GM12878 (cell line): ENCODE data around the gene TNNT1. TPM values are rescaled to one million over a fixed set of nuclear protein-coding genes. Genes with fewer than 3 reads are reported as not detected.

Experiments used
- ATAC-seq: fragments of 200-7000 bp; cut with Tn5 transposase; 3 replicates; pipeline ENCODE4 v1.9.1; 2020; ENCODE audit warnings: mild to moderate bottlenecking, moderate library complexity
- BruUV-seq: library from RNA; stranded (reverse); fragments of 400-500 nt; replicated peaks from 2 replicates; lab custom pipeline; 2021; lab: Mats Ljungman, UMichigan
- CTCF ChIA-PET: fragments of 300-600 bp; sonication (Branson Sonifier 250); formaldehyde crosslinking; extraction: SDS; loops from one replicate; lab custom pipeline; 2021; ENCODE audit warnings: inconsistent platforms; lab: Yijun Ruan, JAX
- POLR2A ChIA-PET: fragments of 350-600 bp; formaldehyde crosslinking; extraction: SDS; loops from one replicate; lab custom pipeline; 2021; ENCODE audit warnings: inconsistent platforms; lab: Charles Lee
- RAD21 ChIA-PET: fragments of 300-600 bp; sonication (Branson Sonifier 250); formaldehyde crosslinking; loops from one replicate; lab custom pipeline; 2023; ENCODE audit warnings: antibody characterized with exemption; ENCODE audit not compliant: unreplicated experiment; lab: Charles Lee
- SMC1A ChIA-PET: fragments of 300-600 bp; sonication (Branson Sonifier 250); formaldehyde crosslinking; loops from one replicate; lab custom pipeline; 2023; ENCODE audit not compliant: unreplicated experiment, uncharacterized antibody; lab: Charles Lee
- DNase-seq: peaks from one replicate; pipeline ENCODE4 v3.0.0-alpha.2; 2011; ENCODE audit warnings: low read depth, low spot score
- FAIRE-seq: peaks from 3 replicates; lab custom pipeline; 2011; peaks lifted over from hg19 to GRCh38; lab: Jason Lieb, UNC
- H2AFZ ChIP-seq: 2 replicates; pipeline ENCODE4 v1.6.0; 2011; ENCODE audit warnings: low read depth, low read length, control low read depth; ENCODE audit not compliant: control insufficient read depth
- H3K27ac ChIP-seq: 2 replicates; pipeline ENCODE4 v1.5.1; 2011; ENCODE audit warnings: control low read depth; ENCODE audit not compliant: control insufficient read depth, insufficient read depth
- H3K27me3 ChIP-seq, 2 experiments: replicated peaks in 1 of 2; 2 replicates each; pipeline versions ENCODE4 v1.6.0 to v1.6.1; 2011; ENCODE audit warnings: low read length in 1 of 2; ENCODE audit not compliant: control insufficient read depth in 2 of 2, insufficient read depth in 2 of 2
- H3K36me3 ChIP-seq, 2 experiments: 2 replicates each; pipeline ENCODE4 v1.5.1; 2011; ENCODE audit warnings: low read length in 1 of 2; ENCODE audit not compliant: control insufficient read depth in 2 of 2, insufficient read depth in 2 of 2
- H3K4me1 ChIP-seq: 2 replicates; pipeline ENCODE4 v1.6.1; 2011; ENCODE audit warnings: mild to moderate bottlenecking, low read length, moderate library complexity, mixed read lengths; ENCODE audit not compliant: control insufficient read depth, insufficient read depth
- H3K4me2 ChIP-seq: 2 replicates; pipeline ENCODE4 v1.6.0; 2011; ENCODE audit warnings: control low read depth; ENCODE audit not compliant: control insufficient read depth, insufficient read depth
- H3K4me3 ChIP-seq: fragments of 200-600 bp; sonication (generic); 2 replicates; pipeline ENCODE4 v1.5.1; 2016
- H3K79me2 ChIP-seq: 2 replicates; pipeline ENCODE4 v1.6.0; 2011; ENCODE audit warnings: low read length; ENCODE audit not compliant: control insufficient read depth, insufficient read depth
- H3K9ac ChIP-seq: 2 replicates; pipeline ENCODE4 v1.8.0; 2011; ENCODE audit warnings: low read length, control low read depth, mixed read lengths; ENCODE audit not compliant: control insufficient read depth, insufficient read depth
- H3K9me3 ChIP-seq: replicated peaks from 3 replicates; pipeline ENCODE4 v1.5.1; 2011; ENCODE audit warnings: mild to moderate bottlenecking, low read length; ENCODE audit not compliant: control insufficient read depth, insufficient read depth
- H4K20me1 ChIP-seq: 2 replicates; pipeline ENCODE4 v1.6.0; 2011; ENCODE audit not compliant: control insufficient read depth, insufficient read depth
- GATAD2B ChIP-seq: fragments of 450-650 bp; conservative IDR thresholded peaks from 2 replicates; pipeline ENCODE4 v1.6.1; 2017; ENCODE audit warnings: low read depth, mild to moderate bottlenecking, moderate library complexity
- HDAC6 ChIP-seq: fragments of 200-600 bp; sonication (generic); IDR thresholded peaks from one replicate; pipeline ENCODE4 v1.8.0; 2017; ENCODE audit warnings: antibody characterized with exemption; ENCODE audit not compliant: unreplicated experiment
- IKZF2 ChIP-seq, 2 experiments: fragments of 450-650 bp; IDR thresholded peaks; 2 replicates each; pipeline ENCODE4 v1.6.1; 2017; ENCODE audit warnings: mild to moderate bottlenecking in 2 of 2, moderate library complexity in 2 of 2
- IRF3 ChIP-seq: fragments of 450-650 bp; IDR thresholded peaks from 2 replicates; pipeline ENCODE4 v1.6.1; 2014; ENCODE audit warnings: mild to moderate bottlenecking
- NFIC ChIP-seq: IDR thresholded peaks from 2 replicates; pipeline ENCODE4 v1.6.1; 2012; ENCODE audit warnings: low read depth, mild to moderate bottlenecking, inconsistent platforms, low read length, moderate library complexity
- NR2C1 ChIP-seq: fragments of 450-650 bp; IDR thresholded peaks from 2 replicates; pipeline ENCODE4 v1.6.1; 2017; ENCODE audit warnings: antibody characterized with exemption, mild to moderate bottlenecking, moderate library complexity
- PML ChIP-seq: IDR thresholded peaks from 2 replicates; pipeline ENCODE4 v1.6.1; 2012; ENCODE audit warnings: low read length, inconsistent platforms
- RB1 ChIP-seq: fragments of 450-650 bp; formaldehyde crosslinking; IDR thresholded peaks from 2 replicates; pipeline ENCODE4 v1.6.1; 2017; ENCODE audit warnings: mild to moderate bottlenecking, borderline replicate concordance
- WGBS: methylation state at CpG from one replicate; pipeline ENCODE4 v1.1.6; 2016; ENCODE audit warnings: low lambda C conversion rate; ENCODE audit not compliant: insufficient replicate concordance, insufficient coverage; ENCODE audit errors: missing lambda C conversion rate; 5-methylcytosine and 5-hydroxymethylcytosine counted together
- in situ Hi-C: fragments of 300-500 bp; cut with MboI; formaldehyde crosslinking; loops from 9 replicates; pipeline ENCODE4 v1.14.3; 2018; ENCODE audit warnings: mixed read lengths
- intact Hi-C: fragments of 100-400 bp; cut with micrococcal nuclease; formaldehyde crosslinking; loops from one replicate; pipeline ENCODE4 v1.14.2; 2022; ENCODE audit not compliant: unreplicated experiment
- polyA plus RNA-seq, 11 experiments: library from polyadenylated mRNA; depleted of rRNA in 4 of 11; unstranded in 6 of 11; stranded (reverse) in 5 of 11; fragments of >200 nt; fragmentation: Nextera tagmentation in 4 of 11; fragmentation: Illumina TruSeq in 1 of 11; extraction: Ambion mirVana in 4 of 11; extraction: Trizol in 1 of 11; gene quantifications; 1 replicate in 1 of 11; 2 replicates in 10 of 11; pipeline versions ENCODE4 v1.2.1 to v1.2.3, GENCODE V29; 2011 to 2016; ENCODE audit warnings: inconsistent platforms in 2 of 11, missing spikeins in 2 of 11, low read depth in 1 of 11
- total RNA-seq, 4 experiments: library from RNA; depleted of rRNA in 3 of 4; stranded (reverse); fragments of >200 nt in 3 of 4; fragmentation: Illumina TruSeq in 1 of 4; extraction: Trizol in 1 of 4; gene quantifications; 2 replicates each; pipeline versions ENCODE4 v1.2.1 to v1.2.3, GENCODE V29; 2013 to 2021
- TF ChIP-seq, protein P1 (sequence below): fragments of 450-650 bp; formaldehyde crosslinking; IDR thresholded peaks from 2 replicates; pipeline ENCODE4 v1.4.0; 2022; ENCODE audit warnings: mild to moderate bottlenecking, moderate library complexity
- TF ChIP-seq, protein P2 (sequence below): IDR thresholded peaks from 2 replicates; pipeline ENCODE4 v1.6.1; 2012; ENCODE audit warnings: low read depth, low read length, improper control_type of control experiment

TNNT1 gene
- total and polyA plus RNA-seq, 10 of the 15 experiments (the other 5 are each of a cell fraction or from before 2014, with no cell fraction given): 0.26 to 0.62 (median 0.37) TPM; not detected in 7

DNA sequence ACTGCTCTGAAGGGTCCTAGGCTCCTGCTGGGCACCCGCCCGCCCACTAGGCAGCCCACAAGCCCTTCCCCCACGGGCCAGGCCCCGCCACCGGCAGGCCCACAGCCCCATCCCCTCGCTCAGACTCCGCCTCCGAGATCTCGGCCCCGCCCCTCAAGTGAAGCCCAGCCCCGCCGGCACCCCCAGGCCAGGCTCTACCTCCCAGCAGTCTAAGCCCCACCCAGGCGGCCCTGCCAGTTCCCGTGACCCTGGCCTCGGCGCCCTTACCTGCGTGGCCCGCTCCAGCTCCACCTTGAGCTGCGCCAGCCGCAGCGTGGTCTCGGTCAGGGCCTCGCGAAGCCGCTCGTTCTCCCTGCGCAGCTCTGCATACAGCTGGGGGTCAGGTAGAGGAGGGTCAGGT is 57.1 kb downstream of the TNNT1 start:
- no peaks in the 10 kb centered on the region for H3K9me3 ChIP-seq
- H4K20me1 ChIP-seq: no peaks in the 10 kb centered on the region
- DNase-seq (no peak), FAIRE-seq (no peak), ATAC-seq (no peak)
- ChIA-PET SMC1A (no interaction called here), POLR2A (no interaction called here), CTCF (no interaction called here), RAD21 (no interaction called here)
- H3K36me3 ChIP-seq: peaks cover 0 to 2% of the 10 kb centered on the region in 2 experiments; a peak in 2 of 4 replicates
- H2AFZ ChIP-seq: no peak overlapping the region
- in situ Hi-C loops (no loop called here), intact Hi-C loops (no loop called here)
- H3K9ac ChIP-seq: no peak overlapping the region
- 95% methylated on average over 12 of the region's 27 CpGs for WGBS
- TF ChIP-seq, protein P1, sequence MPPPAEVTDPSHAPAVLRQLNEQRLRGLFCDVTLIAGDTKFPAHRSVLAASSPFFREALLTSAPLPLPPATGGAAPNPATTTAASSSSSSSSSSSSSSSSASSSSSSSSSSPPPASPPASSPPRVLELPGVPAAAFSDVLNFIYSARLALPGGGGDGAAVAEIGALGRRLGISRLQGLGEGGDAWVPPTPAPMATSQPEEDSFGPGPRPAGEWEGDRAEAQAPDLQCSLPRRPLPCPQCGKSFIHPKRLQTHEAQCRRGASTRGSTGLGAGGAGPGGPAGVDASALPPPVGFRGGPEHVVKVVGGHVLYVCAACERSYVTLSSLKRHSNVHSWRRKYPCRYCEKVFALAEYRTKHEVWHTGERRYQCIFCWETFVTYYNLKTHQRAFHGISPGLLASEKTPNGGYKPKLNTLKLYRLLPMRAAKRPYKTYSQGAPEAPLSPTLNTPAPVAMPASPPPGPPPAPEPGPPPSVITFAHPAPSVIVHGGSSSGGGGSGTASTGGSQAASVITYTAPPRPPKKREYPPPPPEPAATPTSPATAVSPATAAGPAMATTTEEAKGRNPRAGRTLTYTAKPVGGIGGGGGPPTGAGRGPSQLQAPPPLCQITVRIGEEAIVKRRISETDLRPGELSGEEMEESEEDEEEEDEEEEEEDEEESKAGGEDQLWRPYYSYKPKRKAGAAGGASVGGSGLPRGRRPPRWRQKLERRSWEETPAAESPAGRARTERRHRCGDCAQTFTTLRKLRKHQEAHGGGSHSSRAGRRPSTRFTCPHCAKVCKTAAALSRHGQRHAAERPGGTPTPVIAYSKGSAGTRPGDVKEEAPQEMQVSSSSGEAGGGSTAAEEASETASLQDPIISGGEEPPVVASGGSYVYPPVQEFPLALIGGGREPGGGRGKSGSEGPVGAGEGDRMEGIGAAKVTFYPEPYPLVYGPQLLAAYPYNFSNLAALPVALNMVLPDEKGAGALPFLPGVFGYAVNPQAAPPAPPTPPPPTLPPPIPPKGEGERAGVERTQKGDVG (CRISPR knock-in tag): no peak
- no peak for TF ChIP-seq IKZF2 (IDR thresholded peaks at IDR 0.05)
- TF ChIP-seq IRF3: no peak
- TF ChIP-seq NR2C1: no peak
- TF ChIP-seq PML: no peak
- no peak for TF ChIP-seq HDAC6
- no peak for TF ChIP-seq RB1
- TF ChIP-seq, protein P2, sequence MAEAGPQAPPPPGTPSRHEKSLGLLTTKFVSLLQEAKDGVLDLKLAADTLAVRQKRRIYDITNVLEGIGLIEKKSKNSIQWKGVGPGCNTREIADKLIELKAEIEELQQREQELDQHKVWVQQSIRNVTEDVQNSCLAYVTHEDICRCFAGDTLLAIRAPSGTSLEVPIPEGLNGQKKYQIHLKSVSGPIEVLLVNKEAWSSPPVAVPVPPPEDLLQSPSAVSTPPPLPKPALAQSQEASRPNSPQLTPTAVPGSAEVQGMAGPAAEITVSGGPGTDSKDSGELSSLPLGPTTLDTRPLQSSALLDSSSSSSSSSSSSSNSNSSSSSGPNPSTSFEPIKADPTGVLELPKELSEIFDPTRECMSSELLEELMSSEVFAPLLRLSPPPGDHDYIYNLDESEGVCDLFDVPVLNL: no peak
- TF ChIP-seq NFIC: no peak
- no peak for TF ChIP-seq GATAD2B
- H3K4me3 ChIP-seq: no peak overlapping the region
- 0 out of 2 replicates have a peak, but pooled peaks cover 2% of the 10 kb centered on the region for H3K4me1 ChIP-seq
- H3K79me2 ChIP-seq: no peaks in the 10 kb centered on the region
- no peak overlapping the region for H3K27ac ChIP-seq
- no TSS peak for BruUV-seq
- H3K4me2 ChIP-seq: no peak overlapping the region
- H3K27me3 ChIP-seq: peaks cover 0 to 7% of the 10 kb centered on the region in 2 experiments; a peak in 2 of 4 replicates
